Measurements from ENCODE around the gene ARMC5.
"Not testable (repeated sequence)": the region's sequence is repeated elsewhere in the genome, so short reads cannot be mapped to it uniquely, and the experiment has no call there.

DNA sequence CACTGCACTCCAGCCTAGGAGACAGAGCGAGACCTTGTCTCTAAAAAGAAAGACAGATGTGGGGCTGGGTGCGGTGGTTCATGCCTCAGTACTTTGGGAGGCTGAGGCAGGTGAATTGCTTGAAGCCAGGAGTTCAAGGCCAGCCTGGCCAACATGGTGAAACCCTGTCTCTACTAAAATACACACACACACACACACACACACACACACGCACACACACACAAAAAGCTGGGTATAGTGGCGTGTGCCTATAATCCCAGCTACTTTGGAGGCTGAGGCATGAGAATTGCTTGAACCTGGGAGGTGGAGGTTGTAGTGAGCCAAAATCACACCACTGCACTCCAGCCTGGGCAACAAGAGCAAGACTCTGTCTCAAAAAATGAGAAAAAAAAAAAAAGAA lies 24.7 kb downstream of the ARMC5 start:
- not testable (repeated sequence) for TF ChIP-seq SNRNP70 (optimal IDR thresholded peaks at IDR 0.05; ENCODE audit: low read depth, low read length); POLR2A (conservative IDR thresholded peaks at IDR 0.05); CEBPB (tag; IDR thresholded peaks at IDR 0.05); ZBTB8A (IDR thresholded peaks at IDR 0.05; ENCODE audit: partially characterized antibody)
